Activated T-helper 1 cell treated with anti-CD3 and anti-CD28 coated beads, Interleukin-12 subunit alpha, Interleukin-12 subunit beta, Interleukin-2, Interleukin-4 antibody, amounts not matched to agents 30 ng/mL and 10 ng/mL and 1 ng/mL, durations not matched to agents 14 hours and 24 hours and 36 hours (primary cell): ENCODE measurements around the gene GSTA1. TPM values are rescaled to one million over a fixed set of nuclear protein-coding genes. Genes with fewer than 3 reads are reported as not detected.
"Not testable (repeated sequence)": the region's sequence is repeated elsewhere in the genome, so short reads cannot be mapped to it uniquely, and the experiment has no call there.

Experiments used
- DNase-seq: peaks from one replicate; pipeline ENCODE4 v3.0.0; 2021; ENCODE audit warnings: low spot score
- H3K27ac Mint-ChIP-seq: one replicate; pipeline ENCODE4 v1.8.0; 2021; ENCODE audit warnings: mild to moderate bottlenecking, mixed read lengths
- H3K27me3 Mint-ChIP-seq: one replicate; pipeline ENCODE4 v1.8.0; 2022; ENCODE audit warnings: mild to moderate bottlenecking, moderate library complexity, mixed read lengths; ENCODE audit not compliant: insufficient read depth
- H3K36me3 Mint-ChIP-seq: one replicate; pipeline ENCODE4 v1.8.0; 2021; ENCODE audit warnings: low read depth, mixed read lengths
- H3K4me1 Mint-ChIP-seq: one replicate; pipeline ENCODE4 v1.8.0; 2021; ENCODE audit warnings: low read depth, mixed read lengths
- H3K4me3 Mint-ChIP-seq: one replicate; pipeline ENCODE4 v1.8.0; 2021; ENCODE audit warnings: mild to moderate bottlenecking, moderate library complexity, mixed read lengths
- H3K9me3 Mint-ChIP-seq: one replicate; pipeline ENCODE4 v1.8.0; 2021; ENCODE audit warnings: mixed read lengths
- intact Hi-C: fragments of 100-400 bp; cut with micrococcal nuclease; formaldehyde crosslinking; loops from one replicate; pipeline ENCODE4 v1.15.1; 2024
- total RNA-seq: library from RNA; stranded (reverse); gene quantifications from 2 replicates; pipeline ENCODE4 v1.2.3, GENCODE V29; 2022

GSTA1 gene
- total RNA-seq, 1 donor from 2014 or later = not detected

- intact Hi-C loops, H3K4me1 Mint-ChIP-seq, H3K27me3 Mint-ChIP-seq, H3K4me3 Mint-ChIP-seq, H3K36me3 Mint-ChIP-seq, DNase-seq, H3K27ac Mint-ChIP-seq, H3K9me3 Mint-ChIP-seq: not testable (repeated sequence)
Observed at GRCh38 chr6:52825900-52826459, 22.4 kb upstream of the GSTA1 start.

GRCh38 chr6:52825270-52825793, 21.7 kb upstream of the GSTA1 start:
- H3K4me3 Mint-ChIP-seq, intact Hi-C loops, H3K27me3 Mint-ChIP-seq, DNase-seq, H3K9me3 Mint-ChIP-seq, H3K36me3 Mint-ChIP-seq, H3K27ac Mint-ChIP-seq, H3K4me1 Mint-ChIP-seq: not testable (repeated sequence)

GRCh38 chr6:52821842-52822241, 18.2 kb upstream of the GSTA1 start:
- DNase-seq = no peak
- Mint-ChIP-seq H3K4me1 (no peaks in the 10 kb centered on the region), H3K4me3 (no peak overlapping the region), H3K36me3 (no peaks in the 10 kb centered on the region), H3K9me3 (no peaks in the 10 kb centered on the region), H3K27me3 (peaks cover 3% of the 10 kb centered on the region), H3K27ac (no peak overlapping the region)
- intact Hi-C loops = no loop called here

GRCh38 chr6:52820198-52820597, 16.6 kb upstream of the GSTA1 start:
- no peaks in the 10 kb centered on the region for H3K4me1 Mint-ChIP-seq
- no peaks in the 10 kb centered on the region for H3K9me3 Mint-ChIP-seq
- intact Hi-C loops = no loop called here
- no peak overlapping the region for H3K4me3 Mint-ChIP-seq
- peaks cover 3% of the 10 kb centered on the region for H3K27me3 Mint-ChIP-seq
- no peaks in the 10 kb centered on the region for H3K36me3 Mint-ChIP-seq
- no peak overlapping the region for H3K27ac Mint-ChIP-seq
- DNase-seq = no peak

- intact Hi-C loops = loop anchor here (5.0 to 10.0 kb wide), 2 partner anchors 67 to 669 kb away; no protein-coding TSS in a partner anchor
- Mint-ChIP-seq H3K27me3 (peaks cover 5% of the 10 kb centered on the region), H3K4me1 (no peaks in the 10 kb centered on the region), H3K9me3 (no peaks in the 10 kb centered on the region), H3K27ac (no peak overlapping the region), H3K36me3 (no peaks in the 10 kb centered on the region), H3K4me3 (no peak overlapping the region)
- DNase-seq = peak; percentile 3
Observed at GRCh38 chr6:52815167-52816092, 11.8 kb upstream of the GSTA1 start.

- not testable (repeated sequence) for H3K9me3 Mint-ChIP-seq, H3K27ac Mint-ChIP-seq
Observed at GRCh38 chr6:52814545-52814944, 10.9 kb upstream of the GSTA1 start.

GRCh38 chr6:52809777-52810176, 6.2 kb upstream of the GSTA1 start:
- H3K4me1 Mint-ChIP-seq, H3K4me3 Mint-ChIP-seq, H3K27me3 Mint-ChIP-seq, H3K9me3 Mint-ChIP-seq, DNase-seq, H3K36me3 Mint-ChIP-seq, H3K27ac Mint-ChIP-seq: not testable (repeated sequence)
- intact Hi-C loops = loop anchor here (10.0 kb wide), 1 partner anchor 675 kb away; no protein-coding TSS in a partner anchor

More at GRCh38 chr6:52814545-52814944, 10.9 kb upstream of the GSTA1 start:
- DNase-seq, H3K36me3 Mint-ChIP-seq, H3K4me3 Mint-ChIP-seq, H3K4me1 Mint-ChIP-seq, H3K27me3 Mint-ChIP-seq: not testable (repeated sequence)
- intact Hi-C loops = loop anchor here (10.0 kb wide), 1 partner anchor 670 kb away; no protein-coding TSS in a partner anchor

- intact Hi-C loops = no loop called here
- Mint-ChIP-seq H3K4me1 (no peaks in the 10 kb centered on the region), H3K9me3 (no peaks in the 10 kb centered on the region), H3K27ac (no peak overlapping the region), H3K4me3 (no peak overlapping the region), H3K36me3 (no peaks in the 10 kb centered on the region), H3K27me3 (peaks cover 2% of the 10 kb centered on the region)
- no peak for DNase-seq
Observed at GRCh38 chr6:52808660-52809059, 5.0 kb upstream of the GSTA1 start.

- Mint-ChIP-seq H3K27me3 (peaks cover 7% of the 10 kb centered on the region), H3K27ac (no peak overlapping the region), H3K4me1 (no peaks in the 10 kb centered on the region), H3K4me3 (no peak overlapping the region), H3K9me3 (no peaks in the 10 kb centered on the region), H3K36me3 (no peaks in the 10 kb centered on the region)
- intact Hi-C loops = no loop called here
- no peak for DNase-seq
Observed at GRCh38 chr6:52802806-52803205, 810 bp downstream of the GSTA1 start.

GRCh38 chr6:52801188-52801841, 2.3 kb downstream of the GSTA1 start:
- Mint-ChIP-seq H3K36me3 (no peaks in the 10 kb centered on the region), H3K4me1 (no peaks in the 10 kb centered on the region), H3K27me3 (peaks cover 8% of the 10 kb centered on the region), H3K9me3 (no peaks in the 10 kb centered on the region), H3K27ac (no peak overlapping the region), H3K4me3 (no peak overlapping the region)
- intact Hi-C loops = no loop called here
- no peak for DNase-seq

GRCh38 chr6:52799272-52799671, 4.3 kb downstream of the GSTA1 start:
- H3K4me1 Mint-ChIP-seq, DNase-seq, H3K27me3 Mint-ChIP-seq, H3K36me3 Mint-ChIP-seq, intact Hi-C loops, H3K4me3 Mint-ChIP-seq, H3K27ac Mint-ChIP-seq, H3K9me3 Mint-ChIP-seq: not testable (repeated sequence)

GRCh38 chr6:52794366-52794765, 9.2 kb downstream of the GSTA1 start:
- H3K27me3 Mint-ChIP-seq, DNase-seq, H3K4me3 Mint-ChIP-seq, intact Hi-C loops, H3K9me3 Mint-ChIP-seq, H3K4me1 Mint-ChIP-seq, H3K27ac Mint-ChIP-seq, H3K36me3 Mint-ChIP-seq: not testable (repeated sequence)

- H3K4me3 Mint-ChIP-seq = no peak overlapping the region
- no peaks in the 10 kb centered on the region for H3K27me3 Mint-ChIP-seq
- H3K9me3 Mint-ChIP-seq = no peaks in the 10 kb centered on the region
- no peaks in the 10 kb centered on the region for H3K4me1 Mint-ChIP-seq
- no peak for DNase-seq
- intact Hi-C loops = no loop called here
- H3K36me3 Mint-ChIP-seq = no peaks in the 10 kb centered on the region
- H3K27ac Mint-ChIP-seq = no peak overlapping the region
Observed at GRCh38 chr6:52790861-52791260, 12.8 kb downstream of the GSTA1 start.
